Cardiac septum (tissue), 1 donor: Measurements from ENCODE around the gene TMOD4. TPM values are rescaled to one million over a fixed set of nuclear protein-coding genes. Genes with fewer than 3 reads are reported as not detected.
"Not testable (repeated sequence)": the region's sequence is repeated elsewhere in the genome, so short reads cannot be mapped to it uniquely, and the experiment has no call there.

Experiments used
- DNase-seq: peaks from one replicate; pipeline ENCODE4 v3.0.0-alpha.2; 2020; ENCODE audit warnings: low spot score
- intact Hi-C: fragments of 100-400 bp; cut with DNase I; formaldehyde crosslinking; loops from one replicate; pipeline ENCODE4 v1.14.0; 2022
- long read RNA-seq: library from polyadenylated mRNA; unstranded; transcript quantifications from one replicate; pipeline ENCODE4 v2.0.0, GENCODE V29; 2021
- total RNA-seq: library from RNA; stranded (reverse); fragmentation: NEBNext Ultra II Directional; extraction: Animal tissue kit (Norgen Biotek cat#: 25700); gene quantifications from one replicate; pipeline ENCODE4 v1.2.1, GENCODE V29; 2021
- donor health status: DM: no; HTN: no; CAD: no.

The TMOD4 gene
- total RNA-seq = not detected
- long read RNA-seq = 0 reads

- peak; percentile 4 for DNase-seq
- intact Hi-C loops = no loop called here
Observed at GRCh38 chr1:151175863-151176262, at the start of gene TMOD4. Gene TMOD4 (minus strand): TSS chr1:151175981. CDS start chr1:151174875, 1,106 bp downstream.

- no peak for DNase-seq
- intact Hi-C loops = no loop called here
Observed at GRCh38 chr1:151222130-151222529, 46.3 kb upstream of the TMOD4 start.

GRCh38 chr1:151221616-151222015, 45.8 kb upstream of the TMOD4 start:
- intact Hi-C loops = no loop called here

DNA sequence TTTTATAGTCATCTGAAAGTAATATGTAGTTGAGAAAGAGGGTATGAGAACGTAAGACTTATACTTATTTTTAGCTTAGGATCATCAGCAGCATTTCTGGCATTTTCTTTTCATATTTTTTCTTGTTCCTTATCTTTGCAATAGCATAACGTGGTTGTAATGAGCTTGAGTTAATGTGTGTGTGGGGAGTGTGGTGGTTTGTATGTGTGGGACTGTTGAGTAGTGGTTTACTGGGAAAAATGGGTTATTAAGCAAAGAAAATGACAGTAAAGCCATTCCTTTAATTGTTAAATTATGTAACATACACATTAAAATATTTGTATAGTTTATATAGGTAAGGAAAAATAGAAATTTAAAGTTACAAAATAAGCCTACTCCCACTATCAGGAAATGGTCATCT, 37.8 kb upstream of the TMOD4 start:
- intact Hi-C loops = no loop called here
- no peak for DNase-seq

More at GRCh38 chr1:151221616-151222015, 45.8 kb upstream of the TMOD4 start:
- DNase-seq = no peak

GRCh38 chr1:151211972-151212705, 36.4 kb upstream of the TMOD4 start:
- no peak for DNase-seq
- intact Hi-C loops = no loop called here

DNA sequence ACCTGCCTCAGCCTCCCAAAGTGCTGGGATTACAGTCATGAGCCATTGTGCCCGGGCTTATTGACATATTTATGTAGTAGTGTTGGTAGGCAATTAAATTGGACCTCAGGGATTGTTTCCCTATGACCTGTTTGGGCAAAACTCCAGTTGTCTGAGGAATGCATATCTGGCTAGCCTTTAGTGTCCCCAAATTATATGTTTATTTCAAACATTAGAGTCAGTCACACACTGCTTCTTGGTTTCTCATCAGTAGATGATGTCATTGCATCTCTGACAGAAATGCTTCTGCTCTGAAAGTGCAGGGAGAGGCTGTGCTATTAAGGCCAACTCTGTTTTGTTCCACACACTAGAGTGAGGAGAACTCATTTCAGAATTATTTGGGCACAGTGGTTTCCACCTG, 35.0 kb upstream of the TMOD4 start:
- DNase-seq = no peak
- intact Hi-C loops = no loop called here

- intact Hi-C loops, DNase-seq: not testable (repeated sequence)
Observed at GRCh38 chr1:151205381-151205965, 29.7 kb upstream of the TMOD4 start.

- no peak for DNase-seq
- intact Hi-C loops = loop anchor here (2.0 to 5.0 kb wide), 4 partner anchors 55 to 199 kb away; partner anchors contain the start of genes PI4KB, PSMB4 and PSMD4
Observed at GRCh38 chr1:151199873-151200581, 24.2 kb upstream of the TMOD4 start.

- intact Hi-C loops = loop anchor here (2.0 to 5.0 kb wide), 4 partner anchors 56 to 200 kb away; partner anchors contain the start of genes PI4KB, PSMB4 and PSMD4
- peak; percentile 99 for DNase-seq
Observed at GRCh38 chr1:151198254-151199127, 22.7 kb upstream of the TMOD4 start, which contains the start of gene PIP5K1A. Gene PIP5K1A (plus strand): TSS chr1:151198552. CDS start chr1:151198997, 445 bp downstream.

DNA sequence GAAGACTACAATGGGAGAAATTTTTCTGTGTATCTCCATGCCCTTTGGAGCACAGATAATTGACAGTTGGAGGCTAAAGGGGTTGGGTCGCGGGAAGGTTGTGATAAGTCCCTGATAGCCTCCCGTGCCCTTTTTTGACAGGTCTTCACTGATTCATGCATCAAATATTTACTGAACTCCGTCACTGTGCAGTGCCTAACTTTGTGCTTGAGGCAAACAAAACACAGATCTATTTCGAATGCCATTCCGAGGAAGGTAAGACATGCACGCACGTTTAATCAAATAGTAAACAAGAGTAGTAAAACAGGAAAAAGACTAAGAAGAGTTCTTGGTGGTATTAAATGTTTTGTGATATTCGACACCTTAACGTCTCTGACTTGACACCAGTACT, 22.1 kb upstream of the TMOD4 start:
- intact Hi-C loops = loop anchor here (2.0 to 5.0 kb wide), 4 partner anchors 57 to 201 kb away; partner anchors contain the start of genes PI4KB, PSMB4 and PSMD4
- no peak for DNase-seq

GRCh38 chr1:151196292-151196800, 20.6 kb upstream of the TMOD4 start:
- DNase-seq = no peak
- intact Hi-C loops = loop anchor here (5.0 kb wide), 2 partner anchors 131 to 146 kb away; partner anchors contain the start of gene PI4KB

DNA sequence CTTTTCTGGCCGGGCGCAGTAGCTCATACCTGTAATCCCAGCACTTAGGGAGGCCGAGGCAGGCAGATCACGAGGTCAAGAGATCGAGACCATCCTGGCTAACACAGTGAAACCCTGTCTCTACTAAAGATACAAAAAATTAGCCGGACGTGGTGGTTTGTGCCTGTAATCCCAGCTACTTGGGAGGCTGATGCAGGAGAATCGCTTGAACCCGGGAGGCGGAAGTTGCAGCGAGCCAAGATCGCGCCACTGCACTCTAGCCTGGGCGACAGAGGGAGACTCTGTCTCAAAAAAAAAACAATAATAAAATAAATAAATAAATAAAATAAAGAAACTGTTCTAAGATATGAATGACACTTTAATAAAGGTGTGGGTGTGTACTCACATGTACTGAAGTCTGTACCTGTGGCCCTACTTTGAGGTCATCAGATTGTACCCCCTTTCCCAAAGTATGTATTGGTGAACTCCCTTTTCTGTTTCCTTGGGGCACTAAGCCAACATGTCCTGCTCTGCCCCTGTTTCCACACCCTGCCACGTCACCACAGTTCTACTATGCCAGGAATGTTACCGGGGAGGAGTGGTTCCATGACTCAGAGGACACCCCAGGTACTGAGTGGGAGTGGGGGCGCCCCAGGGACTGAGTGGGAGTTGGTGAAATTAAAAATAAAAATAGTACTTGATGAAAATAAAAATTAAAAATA, 19.3 kb upstream of the TMOD4 start:
- not testable (repeated sequence) for DNase-seq

GRCh38 chr1:151193856-151194255, 18.1 kb upstream of the TMOD4 start:
- no peak for DNase-seq
- intact Hi-C loops = no loop called here

More for the DNA sequence above, 19.3 kb upstream of the TMOD4 start:
- intact Hi-C loops = loop anchor here (1.0 to 5.0 kb wide), 3 partner anchors 56 to 147 kb away; partner anchors contain the start of gene PI4KB

GRCh38 chr1:151193304-151193703, 17.5 kb upstream of the TMOD4 start:
- intact Hi-C loops = no loop called here
- DNase-seq = no peak

DNA sequence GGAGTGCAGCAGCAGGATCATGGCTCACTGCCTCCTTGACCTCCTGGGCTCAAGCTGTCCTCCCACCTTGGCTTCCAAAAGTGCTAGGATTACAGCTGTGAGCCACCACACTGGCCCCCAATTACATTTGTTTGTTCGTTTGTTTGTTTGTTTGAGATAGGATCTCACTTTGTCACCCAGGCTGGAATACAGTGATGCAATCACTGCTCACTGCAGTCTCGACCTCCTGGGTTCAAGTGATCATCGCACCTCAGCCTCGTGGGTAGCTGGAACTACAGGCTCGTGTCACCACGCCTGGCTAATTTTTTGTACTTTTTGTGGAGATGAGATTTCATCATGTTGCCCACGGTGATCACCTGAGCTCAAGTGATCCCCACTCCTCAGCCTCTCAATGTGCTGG, 16.3 kb upstream of the TMOD4 start:
- intact Hi-C loops = no loop called here
- no peak for DNase-seq

- intact Hi-C loops = no loop called here
- DNase-seq = peak; percentile 94
Observed at GRCh38 chr1:151189637-151190445, 14.1 kb upstream of the TMOD4 start, which contains the start of gene VPS72. Gene VPS72 (minus strand): TSS chr1:151190197. CDS start chr1:151190121, 76 bp downstream.

GRCh38 chr1:151188667-151189066, 12.9 kb upstream of the TMOD4 start:
- intact Hi-C loops, DNase-seq: not testable (repeated sequence)
